H1 (cell line): ENCODE data around the gene OR5T2. TPM values are rescaled to one million over a fixed set of nuclear protein-coding genes. Genes with fewer than 3 reads are reported as not detected.

Experiments used
- CTCF ChIA-PET: fragments of 300-600 bp; sonication (Branson Sonifier 250); formaldehyde crosslinking; loops from one replicate; lab custom pipeline; 2021; ENCODE audit not compliant: partially characterized antibody; lab: Charles Lee
- POLR2A ChIA-PET: fragments of 300-600 bp; sonication (Branson Sonifier 250); formaldehyde crosslinking; loops from one replicate; lab custom pipeline; 2021; ENCODE audit warnings: inconsistent platforms; ENCODE audit not compliant: partially characterized antibody; lab: Charles Lee
- DNase-seq, 2 experiments: peaks; one replicate each; pipeline versions ENCODE4 v3.0.0 to v3.0.0-alpha.2; 2010 to 2022; ENCODE audit warnings: low spot score in 2 of 2, low read depth in 1 of 2, mixed read lengths in 1 of 2
- FAIRE-seq: peaks from 2 replicates; lab custom pipeline; 2011; peaks lifted over from hg19 to GRCh38; lab: Jason Lieb, UNC
- H2AFZ ChIP-seq: 2 replicates; pipeline ENCODE4 v1.8.1; 2012; ENCODE audit warnings: low read length, inconsistent platforms
- H2AK5ac ChIP-seq: 2 replicates; pipeline ENCODE4 v1.6.1; 2013; ENCODE audit warnings: low read depth, low read length
- H2BK120ac ChIP-seq: replicated peaks from 2 replicates; pipeline ENCODE3; 2013; ENCODE audit warnings: low read depth, low read length, inconsistent platforms
- H2BK12ac ChIP-seq: 2 replicates; pipeline ENCODE4 v1.6.1; 2013; ENCODE audit warnings: low read depth, low read length
- H2BK15ac ChIP-seq: 2 replicates; pipeline ENCODE4 v1.6.1; 2013; ENCODE audit warnings: low read length
- H2BK20ac ChIP-seq: 2 replicates; pipeline ENCODE4 v1.6.1; 2013; ENCODE audit warnings: low read length
- H2BK5ac ChIP-seq: 2 replicates; pipeline ENCODE4 v1.6.1; 2013; ENCODE audit warnings: low read depth, low read length
- H3K14ac ChIP-seq: 2 replicates; pipeline ENCODE4 v1.6.1; 2013; ENCODE audit warnings: inconsistent platforms; ENCODE audit not compliant: insufficient read length
- H3K18ac ChIP-seq: 2 replicates; pipeline ENCODE4 v1.6.1; 2013; ENCODE audit warnings: low read length; ENCODE audit errors: extremely low read depth
- H3K23ac ChIP-seq: 2 replicates; pipeline ENCODE4 v1.6.1; 2013; ENCODE audit warnings: inconsistent platforms; ENCODE audit not compliant: insufficient read length
- H3K23me2 ChIP-seq: 2 replicates; pipeline ENCODE4 v1.6.1; 2013; ENCODE audit warnings: low read depth, low read length
- H3K27ac ChIP-seq: 2 replicates; pipeline ENCODE4 v1.6.1; 2011; ENCODE audit warnings: low read depth, low read length, inconsistent platforms
- H3K27me3 ChIP-seq, 4 experiments: replicated peaks in 1 of 4; 1 replicate in 1 of 4; 2 replicates in 3 of 4; pipeline versions ENCODE4 v1.6.1 to v1.8.1; 2011 to 2013; ENCODE audit warnings: low read length in 3 of 4, mild to moderate bottlenecking in 3 of 4, inconsistent platforms in 2 of 4, mixed read lengths in 2 of 4, moderate library complexity in 1 of 4; ENCODE audit not compliant: control insufficient read depth in 3 of 4, insufficient read depth in 3 of 4; ENCODE audit errors: extremely low read depth in 1 of 4
- H3K36me3 ChIP-seq, 4 experiments: 2 replicates each; pipeline versions ENCODE4 v1.6.1 to v1.8.1; 2011 to 2013; ENCODE audit warnings: mild to moderate bottlenecking in 4 of 4, low read length in 3 of 4, moderate library complexity in 2 of 4, control low read depth in 1 of 4, inconsistent platforms in 1 of 4; ENCODE audit not compliant: insufficient read depth in 4 of 4, control insufficient read depth in 2 of 4
- H3K4ac ChIP-seq: replicated peaks from 2 replicates; pipeline ENCODE3; 2013; ENCODE audit warnings: low read length, low read depth, mixed read lengths, inconsistent platforms; ENCODE audit not compliant: insufficient read length
- H3K4me1 ChIP-seq, 4 experiments: replicated peaks in 1 of 4; 1 replicate in 1 of 4; 2 replicates in 3 of 4; pipeline versions ENCODE4 v1.6.1 to v1.8.1; 2011 to 2013; ENCODE audit warnings: low read length in 3 of 4, inconsistent platforms in 2 of 4, mixed read lengths in 1 of 4; ENCODE audit not compliant: insufficient read depth in 4 of 4, control insufficient read depth in 3 of 4
- H3K4me2 ChIP-seq, 2 experiments: 2 replicates each; pipeline versions ENCODE4 v1.6.1 to v1.8.1; 2011 to 2013; ENCODE audit warnings: low read depth in 2 of 2, low read length in 2 of 2, control low read depth in 1 of 2, inconsistent platforms in 1 of 2, mild to moderate bottlenecking in 1 of 2; ENCODE audit not compliant: insufficient read depth in 1 of 2
- H3K4me3 ChIP-seq, 4 experiments: fragments of 200-600, 300-600 bp in 1 of 4; sonication (generic), shearing (Covaris generic), sonication (Bioruptor Twin) in 1 of 4; 2 replicates each; pipeline versions ENCODE4 v1.5.1 to v1.8.1; 2011 to 2016; ENCODE audit warnings: low read length in 4 of 4, low read depth in 3 of 4, control low read depth in 2 of 4, inconsistent platforms in 2 of 4, mild to moderate bottlenecking in 2 of 4, mixed read lengths in 1 of 4, moderate library complexity in 1 of 4; ENCODE audit not compliant: insufficient read depth in 2 of 4; ENCODE audit errors: extremely low read depth in 1 of 4
- H3K56ac ChIP-seq: replicated peaks from 2 replicates; pipeline ENCODE3; 2013; ENCODE audit warnings: low read depth, mild to moderate bottlenecking, mixed read lengths, low read length, inconsistent platforms; ENCODE audit not compliant: insufficient read length
- H3K79me1 ChIP-seq: 2 replicates; pipeline ENCODE4 v1.6.1; 2013; ENCODE audit warnings: low read depth, low read length, control low read depth
- H3K79me2 ChIP-seq, 2 experiments: 2 replicates each; pipeline versions ENCODE4 v1.6.1 to v1.8.1; 2012 to 2013; ENCODE audit warnings: low read length in 2 of 2, mild to moderate bottlenecking in 2 of 2, inconsistent platforms in 1 of 2; ENCODE audit not compliant: insufficient read depth in 2 of 2, control insufficient read depth in 1 of 2
- H3K9ac ChIP-seq, 4 experiments: replicated peaks in 1 of 4; 1 replicate in 1 of 4; 2 replicates in 3 of 4; pipeline versions ENCODE4 v1.6.1 to v1.8.1; 2011 to 2013; ENCODE audit warnings: low read depth in 3 of 4, low read length in 3 of 4, control low read depth in 2 of 4, mild to moderate bottlenecking in 2 of 4, moderate library complexity in 2 of 4, inconsistent platforms in 1 of 4; ENCODE audit errors: extremely low read depth in 1 of 4
- H3K9me3 ChIP-seq, 2 experiments: 2 replicates each; pipeline versions ENCODE4 v1.6.1 to v1.8.1; 2012 to 2013; ENCODE audit warnings: mild to moderate bottlenecking in 2 of 2, moderate library complexity in 2 of 2, control low read depth in 1 of 2, inconsistent platforms in 1 of 2, low read depth in 1 of 2, low read length in 1 of 2, mixed read lengths in 1 of 2; ENCODE audit not compliant: insufficient read depth in 2 of 2
- H4K20me1 ChIP-seq, 2 experiments: replicated peaks in 1 of 2; 2 replicates each; pipeline versions ENCODE3 to v1.8.1; 2011 to 2013; ENCODE audit warnings: inconsistent platforms in 2 of 2, low read length in 2 of 2, mild to moderate bottlenecking in 1 of 2; ENCODE audit not compliant: insufficient read depth in 2 of 2, control insufficient read depth in 1 of 2
- H4K5ac ChIP-seq: 2 replicates; pipeline ENCODE4 v1.6.1; 2013; ENCODE audit warnings: low read length, low read depth, mixed read lengths, inconsistent platforms; ENCODE audit not compliant: insufficient read length
- H4K8ac ChIP-seq: 2 replicates; pipeline ENCODE4 v1.8.0; 2013; ENCODE audit warnings: mild to moderate bottlenecking, moderate library complexity, low read length, inconsistent platforms; ENCODE audit not compliant: insufficient read depth; ENCODE audit errors: extremely low read depth
- H4K91ac ChIP-seq: replicated peaks from 2 replicates; pipeline ENCODE3; 2013; ENCODE audit warnings: low read length, mixed read lengths, inconsistent platforms; ENCODE audit not compliant: insufficient read length
- ATF2 ChIP-seq: IDR thresholded peaks from 2 replicates; pipeline ENCODE4 v1.6.1; 2012; ENCODE audit warnings: low read length, inconsistent platforms
- BACH1 ChIP-seq: IDR thresholded peaks from 2 replicates; pipeline ENCODE4 v1.6.1; 2012; ENCODE audit warnings: low read length, improper control_type of control experiment
- EZH2 ChIP-seq: fragments of 200-600 bp; sonication (generic); IDR thresholded peaks from 2 replicates; pipeline ENCODE4 v1.7.1; 2012; ENCODE audit warnings: low read depth, mild to moderate bottlenecking, moderate library complexity, low read length, inconsistent platforms; ENCODE audit not compliant: severe bottlenecking
- GABPA ChIP-seq: IDR thresholded peaks from 2 replicates; pipeline ENCODE4 v1.6.1; 2011; ENCODE audit warnings: mild to moderate bottlenecking, low read length, moderate library complexity, borderline replicate concordance; ENCODE audit not compliant: insufficient read depth
- JUN ChIP-seq: IDR thresholded peaks from 2 replicates; pipeline ENCODE4 v1.6.1; 2011; ENCODE audit warnings: low read depth, mild to moderate bottlenecking, improper control_type of control experiment, low read length
- JUND ChIP-seq: IDR thresholded peaks from 2 replicates; pipeline ENCODE4 v1.6.1; 2011; ENCODE audit warnings: mild to moderate bottlenecking, improper control_type of control experiment, low read length
- KDM1A ChIP-seq: fragments of 200-600, 300-600 bp; sonication (generic); IDR thresholded peaks from 2 replicates; pipeline ENCODE4 v1.7.1; 2016; ENCODE audit warnings: mild to moderate bottlenecking, low read length, borderline replicate concordance
- SIRT6 ChIP-seq: IDR thresholded peaks from one replicate; pipeline ENCODE4 v1.7.1; 2012; ENCODE audit warnings: low read length, inconsistent platforms
- SP2 ChIP-seq: IDR thresholded peaks from 2 replicates; pipeline ENCODE4 v1.6.1; 2012; ENCODE audit warnings: mild to moderate bottlenecking, low read length, inconsistent platforms
- SRF ChIP-seq: IDR thresholded peaks from 2 replicates; pipeline ENCODE4 v1.6.1; 2011; ENCODE audit warnings: mild to moderate bottlenecking, low read depth, low read length, moderate library complexity
- USF2 ChIP-seq: IDR thresholded peaks from 2 replicates; pipeline ENCODE4 v1.6.1; 2011; ENCODE audit warnings: low read length, improper control_type of control experiment
- polyA plus RNA-seq, 7 experiments: library from polyadenylated mRNA; depleted of rRNA in 3 of 7; stranded (reverse) in 5 of 7; unstranded in 2 of 7; fragments of >200 nt in 5 of 7; fragments of 200-250 nt in 2 of 7; gene quantifications; 1 replicate in 5 of 7; 2 replicates in 1 of 7; 4 replicates in 1 of 7; pipeline versions ENCODE4 v1.2.1 to v1.2.3, GENCODE V29; 2011 to 2013; ENCODE audit warnings: missing spikeins in 2 of 7, mixed read lengths in 2 of 7
- total RNA-seq: library from RNA; stranded (reverse); fragmentation: NEBNext Ultra II Directional; extraction: Animal tissue kit (Norgen Biotek cat#: 25700); gene quantifications from 2 replicates; pipeline ENCODE4 v1.2.1, GENCODE V29; 2021

The OR5T2 gene
- total and polyA plus RNA-seq, 2 of the 8 experiments (the other 6 are each of a cell fraction or from before 2014, with no cell fraction given), result not detected

GRCh38 chr11:56183459-56183858, 50.6 kb downstream of the OR5T2 start:
- Histone ChIP-seq H3K4me3 (no peak overlapping the region), H4K5ac (no peak overlapping the region), H3K14ac (no peak overlapping the region), H3K18ac (no peak overlapping the region), H2BK20ac (no peak overlapping the region), H2BK5ac (no peak overlapping the region), H3K27me3 (no peaks in the 10 kb centered on the region), H2AFZ (no peak overlapping the region), H3K9me3 (peaks cover 7% of the 10 kb centered on the region in 2 experiments; a peak in 3 of 4 replicates), H2BK15ac (no peak overlapping the region), H2AK5ac (no peak overlapping the region), H3K36me3 (no peaks in the 10 kb centered on the region), H4K20me1 (no peaks in the 10 kb centered on the region), H2BK12ac (no peak overlapping the region), H3K23me2 (no peaks in the 10 kb centered on the region), H4K91ac (no peak overlapping the region), H4K8ac (no peak overlapping the region), H2BK120ac (no peak overlapping the region), H3K4me1 (no peaks in the 10 kb centered on the region), H3K4ac (no peak overlapping the region), H3K79me2 (no peaks in the 10 kb centered on the region), H3K56ac (no peak overlapping the region), H3K27ac (no peak overlapping the region), H3K4me2 (no peak overlapping the region), H3K23ac (no peak overlapping the region), H3K9ac (no peak overlapping the region), H3K79me1 (no peaks in the 10 kb centered on the region)
- DNase-seq, result no peak
- TF ChIP-seq EZH2, result no peak
- TF ChIP-seq JUND, result no peak
- no peak for TF ChIP-seq BACH1
- no peak for TF ChIP-seq GABPA
- no peak for TF ChIP-seq JUN
- TF ChIP-seq KDM1A, result no peak
- no peak for TF ChIP-seq ATF2
- no peak for TF ChIP-seq SP2
- no peak for TF ChIP-seq SIRT6
- TF ChIP-seq SRF, result no peak
- no peak for TF ChIP-seq USF2
- CTCF ChIA-PET, result no interaction called here
- POLR2A ChIA-PET, result no interaction called here
- no peak for FAIRE-seq
